K562 (cell line): ENCODE results near the gene PYGL. TPM values are rescaled to one million over a fixed set of nuclear protein-coding genes. Genes with fewer than 3 reads are reported as not detected.
A peak's percentile ranks its signal among the peaks of the same experiment; 100 is the strongest.

Source experiments
- CREM ChIP-seq: IDR thresholded peaks from 2 replicates; pipeline ENCODE4 v1.6.1; 2014; ENCODE audit warnings: antibody characterized with exemption, low read depth
- FOSL1 ChIP-seq: fragments of 200-800 bp; sonication (Bioruptor generic); conservative IDR thresholded peaks from 2 replicates; pipeline ENCODE4 v1.6.1; 2016; ENCODE audit warnings: missing genetic modification characterization, missing compliant biosample characterization
- KAT8 ChIP-seq: fragments of 450-650 bp; IDR thresholded peaks from 2 replicates; pipeline ENCODE4 v1.6.1; 2016; ENCODE audit warnings: low read depth, mild to moderate bottlenecking
- KDM5B ChIP-seq: fragments of 200-600 bp; sonication (generic); IDR thresholded peaks from 2 replicates; pipeline ENCODE4 v1.6.1; 2012; ENCODE audit warnings: low read depth, mild to moderate bottlenecking, moderate library complexity, low read length, control low read depth, inconsistent platforms; ENCODE audit not compliant: insufficient replicate concordance
- MAFK ChIP-seq: IDR thresholded peaks from 2 replicates; pipeline ENCODE4 v1.6.1; 2011; ENCODE audit warnings: low read length, improper control_type of control experiment
- PHF8 ChIP-seq: fragments of 200-600 bp; sonication (generic); IDR thresholded peaks from 2 replicates; pipeline ENCODE4 v1.6.1; 2012; ENCODE audit warnings: mixed run types, mild to moderate bottlenecking, inconsistent platforms, low read length, moderate library complexity, borderline replicate concordance
- SMAD4 ChIP-seq: fragments of 250-450 bp; sonication (Bioruptor Pico); conservative IDR thresholded peaks from 2 replicates; pipeline ENCODE4 v1.8.0; 2021; ENCODE audit warnings: inconsistent platforms, mild to moderate bottlenecking, moderate library complexity
- SMC3 ChIP-seq: conservative IDR thresholded peaks from 2 replicates; pipeline ENCODE4 v1.6.1; 2011; ENCODE audit warnings: low read depth, low read length, improper control_type of control experiment; ENCODE audit not compliant: insufficient read depth
- SREBF1 ChIP-seq: fragments of 150-350 bp; IDR thresholded peaks from 2 replicates; pipeline ENCODE4 v1.6.1; 2014; ENCODE audit warnings: antibody characterized with exemption, low read depth, low read length, borderline replicate concordance
- TBP ChIP-seq: optimal IDR thresholded peaks from 2 replicates; pipeline ENCODE3; 2011; ENCODE audit warnings: low read depth, low read length, improper control_type of control experiment
- TSC22D4 ChIP-seq: fragments of 450-650 bp; IDR thresholded peaks from 2 replicates; pipeline ENCODE4 v1.6.1; 2016; ENCODE audit warnings: missing genetic modification characterization, missing biosample characterization, control low read depth
- U2AF2 ChIP-seq: fragments of 200-400 bp; formaldehyde crosslinking; optimal IDR thresholded peaks from 2 replicates; pipeline ENCODE3; 2017; ENCODE audit warnings: low read depth, mild to moderate bottlenecking, low read length
- ZBTB7A ChIP-seq: IDR thresholded peaks from 2 replicates; pipeline ENCODE4 v1.6.1; 2011; ENCODE audit warnings: low read depth, mild to moderate bottlenecking, low read length, moderate library complexity, borderline replicate concordance; ENCODE audit not compliant: control insufficient read depth
- ZNF77 ChIP-seq: fragments of 250-450 bp; sonication (Bioruptor Pico); IDR thresholded peaks from 2 replicates; pipeline ENCODE4 v1.5.0; 2020
- ZNF785 ChIP-seq: fragments of 250-450 bp; sonication (Bioruptor Pico); IDR thresholded peaks from 2 replicates; pipeline ENCODE4 v1.4.0; 2020; ENCODE audit warnings: mild to moderate bottlenecking
- polyA plus RNA-seq, 8 experiments: library from polyadenylated mRNA; depleted of rRNA in 4 of 8; stranded (reverse) in 5 of 8; unstranded in 3 of 8; fragments of >200 nt; fragmentation: Nextera tagmentation in 2 of 8; fragmentation: Illumina TruSeq in 1 of 8; extraction: Ambion mirVana in 2 of 8; extraction: Trizol in 1 of 8; gene quantifications; 2 replicates each; pipeline versions ENCODE4 v1.2.1 to v1.2.3, GENCODE V29; 2011 to 2014; ENCODE audit warnings: inconsistent platforms in 1 of 8, missing spikeins in 1 of 8
- total RNA-seq, 7 experiments: library from RNA; depleted of rRNA in 6 of 7; stranded (reverse); fragments of >200 nt in 6 of 7; fragmentation: Illumina TruSeq in 2 of 7; extraction: Trizol in 2 of 7; gene quantifications; 2 replicates each; pipeline versions ENCODE4 v1.2.1 to v1.2.3, GENCODE V29; 2011 to 2021; ENCODE audit warnings: low replicate concordance in 1 of 7
- TF ChIP-seq, protein P1 (sequence below): fragments of 250-450 bp; sonication (Bioruptor Pico); IDR thresholded peaks from 2 replicates; pipeline ENCODE4 v1.8.0; 2021; ENCODE audit warnings: mild to moderate bottlenecking, moderate library complexity
- TF ChIP-seq, protein P2 (sequence below): sonication (generic); formaldehyde crosslinking; IDR thresholded peaks from 2 replicates; pipeline ENCODE4 v1.8.0; 2022; ENCODE audit warnings: missing genetic modification reagents, mild to moderate bottlenecking, borderline replicate concordance
- TF ChIP-seq, protein P3 (sequence below): sonication (generic); formaldehyde crosslinking; IDR thresholded peaks from 2 replicates; pipeline ENCODE4 v1.8.0; 2022; ENCODE audit warnings: missing genetic modification reagents, mild to moderate bottlenecking, borderline replicate concordance
- TF ChIP-seq, protein P4 (sequence below): sonication (generic); formaldehyde crosslinking; IDR thresholded peaks from 2 replicates; pipeline ENCODE4 v1.9.0; 2022; ENCODE audit warnings: mild to moderate bottlenecking, missing genetic modification reagents

PYGL gene
- total and polyA plus RNA-seq, 9 of the 15 experiments (the other 6 are each of a cell fraction or from before 2014, with no cell fraction given) = 3.5 to 17.9 (median 13.1) TPM

DNA sequence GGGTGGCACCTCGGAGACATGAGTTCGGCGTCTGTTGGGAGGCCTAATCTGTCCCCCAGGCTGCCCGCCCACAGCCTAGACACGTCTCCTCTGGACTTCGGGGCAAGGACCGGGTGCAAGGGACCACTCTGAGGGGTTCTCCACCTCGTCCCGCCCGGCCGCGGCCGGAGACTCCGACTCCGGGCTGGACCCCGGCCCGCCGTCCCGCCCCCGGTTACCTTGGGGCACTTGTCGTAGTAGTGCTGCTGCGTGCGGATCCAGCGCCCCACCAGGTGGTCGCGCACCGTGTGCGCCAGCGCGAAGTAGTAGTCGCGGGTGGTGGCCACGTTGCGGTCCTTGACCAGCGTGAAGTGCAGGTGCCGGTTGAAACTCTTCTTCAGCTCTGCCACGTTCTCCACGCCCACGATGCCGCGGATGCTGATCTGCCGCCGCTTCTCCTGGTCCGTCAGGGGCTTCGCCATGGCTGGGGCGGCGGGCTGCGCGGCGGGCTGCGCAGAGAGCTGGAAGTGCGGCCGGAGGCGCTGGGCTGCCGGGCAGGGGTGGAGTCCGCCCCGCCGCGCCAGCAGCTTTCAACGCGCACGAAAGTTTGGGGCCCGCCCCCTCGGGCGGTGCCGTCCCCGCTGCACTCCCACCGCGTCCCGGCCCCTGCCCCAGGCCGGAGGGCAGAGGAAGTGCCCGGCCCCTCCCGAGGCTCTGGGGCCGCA, at the start of gene PYGL (continued):
- TF ChIP-seq, protein P1, sequence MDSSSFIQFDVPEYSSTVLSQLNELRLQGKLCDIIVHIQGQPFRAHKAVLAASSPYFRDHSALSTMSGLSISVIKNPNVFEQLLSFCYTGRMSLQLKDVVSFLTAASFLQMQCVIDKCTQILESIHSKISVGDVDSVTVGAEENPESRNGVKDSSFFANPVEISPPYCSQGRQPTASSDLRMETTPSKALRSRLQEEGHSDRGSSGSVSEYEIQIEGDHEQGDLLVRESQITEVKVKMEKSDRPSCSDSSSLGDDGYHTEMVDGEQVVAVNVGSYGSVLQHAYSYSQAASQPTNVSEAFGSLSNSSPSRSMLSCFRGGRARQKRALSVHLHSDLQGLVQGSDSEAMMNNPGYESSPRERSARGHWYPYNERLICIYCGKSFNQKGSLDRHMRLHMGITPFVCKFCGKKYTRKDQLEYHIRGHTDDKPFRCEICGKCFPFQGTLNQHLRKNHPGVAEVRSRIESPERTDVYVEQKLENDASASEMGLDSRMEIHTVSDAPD (CRISPR knock-in tag) = no peak
- TF ChIP-seq SREBF1 (no peak), ZBTB7A (no peak), ZNF77 (CRISPR knock-in tag) (no peak), MAFK (no peak), ZNF785 (CRISPR knock-in tag) (no peak), FOSL1 (tag) (no peak), KAT8 (no peak), PHF8 (peak; percentile 76; the same call in 1 of the 2 replicates), TBP (peak; percentile 52), SMAD4 (0 out of 2 replicates have a peak, but pooled peaks have one; percentile 13), SMC3 (no peak), CREM (peak; percentile 18; the same call in 1 of the 2 replicates), KDM5B (peak; percentile 78), TSC22D4 (tag) (no peak), U2AF2 (no peak)
- TF ChIP-seq, protein P2, sequence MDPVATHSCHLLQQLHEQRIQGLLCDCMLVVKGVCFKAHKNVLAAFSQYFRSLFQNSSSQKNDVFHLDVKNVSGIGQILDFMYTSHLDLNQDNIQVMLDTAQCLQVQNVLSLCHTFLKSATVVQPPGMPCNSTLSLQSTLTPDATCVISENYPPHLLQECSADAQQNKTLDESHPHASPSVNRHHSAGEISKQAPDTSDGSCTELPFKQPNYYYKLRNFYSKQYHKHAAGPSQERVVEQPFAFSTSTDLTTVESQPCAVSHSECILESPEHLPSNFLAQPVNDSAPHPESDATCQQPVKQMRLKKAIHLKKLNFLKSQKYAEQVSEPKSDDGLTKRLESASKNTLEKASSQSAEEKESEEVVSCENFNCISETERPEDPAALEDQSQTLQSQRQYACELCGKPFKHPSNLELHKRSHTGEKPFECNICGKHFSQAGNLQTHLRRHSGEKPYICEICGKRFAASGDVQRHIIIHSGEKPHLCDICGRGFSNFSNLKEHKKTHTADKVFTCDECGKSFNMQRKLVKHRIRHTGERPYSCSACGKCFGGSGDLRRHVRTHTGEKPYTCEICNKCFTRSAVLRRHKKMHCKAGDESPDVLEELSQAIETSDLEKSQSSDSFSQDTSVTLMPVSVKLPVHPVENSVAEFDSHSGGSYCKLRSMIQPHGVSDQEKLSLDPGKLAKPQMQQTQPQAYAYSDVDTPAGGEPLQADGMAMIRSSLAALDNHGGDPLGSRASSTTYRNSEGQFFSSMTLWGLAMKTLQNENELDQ (CRISPR knock-in tag) = no peak
- TF ChIP-seq, protein P3, sequence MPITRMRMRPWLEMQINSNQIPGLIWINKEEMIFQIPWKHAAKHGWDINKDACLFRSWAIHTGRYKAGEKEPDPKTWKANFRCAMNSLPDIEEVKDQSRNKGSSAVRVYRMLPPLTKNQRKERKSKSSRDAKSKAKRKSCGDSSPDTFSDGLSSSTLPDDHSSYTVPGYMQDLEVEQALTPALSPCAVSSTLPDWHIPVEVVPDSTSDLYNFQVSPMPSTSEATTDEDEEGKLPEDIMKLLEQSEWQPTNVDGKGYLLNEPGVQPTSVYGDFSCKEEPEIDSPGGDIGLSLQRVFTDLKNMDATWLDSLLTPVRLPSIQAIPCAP (CRISPR knock-in tag) = no peak
- TF ChIP-seq, protein P4, sequence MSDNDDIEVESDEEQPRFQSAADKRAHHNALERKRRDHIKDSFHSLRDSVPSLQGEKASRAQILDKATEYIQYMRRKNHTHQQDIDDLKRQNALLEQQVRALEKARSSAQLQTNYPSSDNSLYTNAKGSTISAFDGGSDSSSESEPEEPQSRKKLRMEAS = peak; percentile 81
